Measurements from ENCODE around the gene CLCN7.

Gene CLCN7

GRCh38 chr16:1509307-1510221, 34.7 kb upstream of the CLCN7 start:
- H3K27me3 ChIP-seq (ENCODE audit: control insufficient read depth in 1 of 2, insufficient read depth in 2 of 2, low read length in 2 of 2) = no peaks in the 10 kb centered on the region
- H3K9ac ChIP-seq (ENCODE audit: low read length) = no peak overlapping the region
- H3K9me3 ChIP-seq (ENCODE audit: low read length) = no peaks in the 10 kb centered on the region
- H3K4me1 ChIP-seq (ENCODE audit: insufficient read depth, low read length) = no peaks in the 10 kb centered on the region
- no peak overlapping the region for H3K4me3 ChIP-seq (ENCODE audit: low read depth in 1 of 2, low read length in 2 of 2)
- H3K27ac ChIP-seq (ENCODE audit: low read depth, low read length) = no peak overlapping the region
- no peaks in the 10 kb centered on the region for H3K36me3 ChIP-seq (ENCODE audit: insufficient read depth, low read length)

- Histone ChIP-seq H3K27me3 (ENCODE audit: control insufficient read depth in 1 of 2, insufficient read depth in 2 of 2, low read length in 2 of 2) (no peaks in the 10 kb centered on the region), H3K27ac (ENCODE audit: low read depth, low read length) (no peak overlapping the region), H3K36me3 (ENCODE audit: insufficient read depth, low read length) (peaks cover 2% of the 10 kb centered on the region), H3K4me3 (ENCODE audit: low read depth in 1 of 2, low read length in 2 of 2) (no peak overlapping the region), H3K4me1 (ENCODE audit: insufficient read depth, low read length) (no peaks in the 10 kb centered on the region), H3K9me3 (ENCODE audit: low read length) (no peaks in the 10 kb centered on the region), H3K9ac (ENCODE audit: low read length) (no peak overlapping the region)
These were observed 33.8 kb upstream of the CLCN7 start for GRCh38 chr16:1508494-1509187.

GRCh38 chr16:1506494-1507213, 31.8 kb upstream of the CLCN7 start:
- H3K4me3 ChIP-seq (ENCODE audit: low read depth in 1 of 2, low read length in 2 of 2) = no peak overlapping the region
- H3K27me3 ChIP-seq (ENCODE audit: control insufficient read depth in 1 of 2, insufficient read depth in 2 of 2, low read length in 2 of 2) = no peaks in the 10 kb centered on the region
- no peak overlapping the region for H3K9ac ChIP-seq (ENCODE audit: low read length)
- H3K9me3 ChIP-seq (ENCODE audit: low read length) = no peaks in the 10 kb centered on the region
- H3K36me3 ChIP-seq (ENCODE audit: insufficient read depth, low read length) = peaks cover 18% of the 10 kb centered on the region
- H3K27ac ChIP-seq (ENCODE audit: low read depth, low read length) = no peak overlapping the region
- no peaks in the 10 kb centered on the region for H3K4me1 ChIP-seq (ENCODE audit: insufficient read depth, low read length)

GRCh38 chr16:1505912-1506311, 31.1 kb upstream of the CLCN7 start:
- Histone ChIP-seq H3K36me3 (ENCODE audit: insufficient read depth, low read length) (peaks cover 18% of the 10 kb centered on the region), H3K9ac (ENCODE audit: low read length) (no peak overlapping the region), H3K27me3 (ENCODE audit: control insufficient read depth in 1 of 2, insufficient read depth in 2 of 2, low read length in 2 of 2) (no peaks in the 10 kb centered on the region), H3K4me3 (ENCODE audit: low read depth in 1 of 2, low read length in 2 of 2) (no peak overlapping the region), H3K4me1 (ENCODE audit: insufficient read depth, low read length) (no peaks in the 10 kb centered on the region), H3K9me3 (ENCODE audit: low read length) (no peaks in the 10 kb centered on the region), H3K27ac (ENCODE audit: low read depth, low read length) (no peak overlapping the region)

GRCh38 chr16:1505073-1505844, 30.4 kb upstream of the CLCN7 start:
- H3K9ac ChIP-seq (ENCODE audit: low read length) = no peak overlapping the region
- no peaks in the 10 kb centered on the region for H3K9me3 ChIP-seq (ENCODE audit: low read length)
- no peaks in the 10 kb centered on the region for H3K27me3 ChIP-seq (ENCODE audit: control insufficient read depth in 1 of 2, insufficient read depth in 2 of 2, low read length in 2 of 2)
- peaks cover 20% of the 10 kb centered on the region for H3K36me3 ChIP-seq (ENCODE audit: insufficient read depth, low read length)
- H3K27ac ChIP-seq (ENCODE audit: low read depth, low read length) = no peak overlapping the region
- no peaks in the 10 kb centered on the region for H3K4me1 ChIP-seq (ENCODE audit: insufficient read depth, low read length)
- no peak overlapping the region for H3K4me3 ChIP-seq (ENCODE audit: low read depth in 1 of 2, low read length in 2 of 2)

GRCh38 chr16:1503110-1503955, 28.5 kb upstream of the CLCN7 start:
- Histone ChIP-seq H3K27ac (ENCODE audit: low read depth, low read length) (no peak overlapping the region), H3K4me1 (ENCODE audit: insufficient read depth, low read length) (no peaks in the 10 kb centered on the region), H3K9me3 (ENCODE audit: low read length) (no peaks in the 10 kb centered on the region), H3K27me3 (ENCODE audit: control insufficient read depth in 1 of 2, insufficient read depth in 2 of 2, low read length in 2 of 2) (no peaks in the 10 kb centered on the region), H3K4me3 (ENCODE audit: low read depth in 1 of 2, low read length in 2 of 2) (no peak overlapping the region), H3K36me3 (ENCODE audit: insufficient read depth, low read length) (peaks cover 27% of the 10 kb centered on the region), H3K9ac (ENCODE audit: low read length) (no peak overlapping the region)

- peaks cover 30% of the 10 kb centered on the region for H3K36me3 ChIP-seq (ENCODE audit: insufficient read depth, low read length)
- no peaks in the 10 kb centered on the region for H3K4me1 ChIP-seq (ENCODE audit: insufficient read depth, low read length)
- no peaks in the 10 kb centered on the region for H3K27me3 ChIP-seq (ENCODE audit: control insufficient read depth in 1 of 2, insufficient read depth in 2 of 2, low read length in 2 of 2)
- H3K27ac ChIP-seq (ENCODE audit: low read depth, low read length) = no peak overlapping the region
- no peak overlapping the region for H3K9ac ChIP-seq (ENCODE audit: low read length)
- no peak overlapping the region for H3K4me3 ChIP-seq (ENCODE audit: low read depth in 1 of 2, low read length in 2 of 2)
- no peaks in the 10 kb centered on the region for H3K9me3 ChIP-seq (ENCODE audit: low read length)
These were observed 27.5 kb upstream of the CLCN7 start for GRCh38 chr16:1502092-1503004.

- Histone ChIP-seq H3K4me1 (ENCODE audit: insufficient read depth, low read length) (no peaks in the 10 kb centered on the region), H3K9me3 (ENCODE audit: low read length) (no peaks in the 10 kb centered on the region), H3K27me3 (ENCODE audit: control insufficient read depth in 1 of 2, insufficient read depth in 2 of 2, low read length in 2 of 2) (no peaks in the 10 kb centered on the region), H3K36me3 (ENCODE audit: insufficient read depth, low read length) (peaks cover 35% of the 10 kb centered on the region), H3K27ac (ENCODE audit: low read depth, low read length) (no peak overlapping the region), H3K9ac (ENCODE audit: low read length) (no peak overlapping the region), H3K4me3 (ENCODE audit: low read depth in 1 of 2, low read length in 2 of 2) (no peak overlapping the region)
These were observed 26.8 kb upstream of the CLCN7 start for GRCh38 chr16:1501630-1502029.

- Histone ChIP-seq H3K36me3 (ENCODE audit: insufficient read depth, low read length) (peaks cover 38% of the 10 kb centered on the region), H3K4me1 (ENCODE audit: insufficient read depth, low read length) (no peaks in the 10 kb centered on the region), H3K27me3 (ENCODE audit: control insufficient read depth in 1 of 2, insufficient read depth in 2 of 2, low read length in 2 of 2) (no peaks in the 10 kb centered on the region), H3K9me3 (ENCODE audit: low read length) (no peaks in the 10 kb centered on the region), H3K4me3 (ENCODE audit: low read depth in 1 of 2, low read length in 2 of 2) (no peak overlapping the region), H3K27ac (ENCODE audit: low read depth, low read length) (no peak overlapping the region), H3K9ac (ENCODE audit: low read length) (no peak overlapping the region)
These were observed 25.8 kb upstream of the CLCN7 start for GRCh38 chr16:1500465-1501150.

Measured in muscle layer of colon (tissue), 2 donors.